NCI-H2196 (cell line): Measurements from ENCODE around the gene EVX2.

Source experiments
- DNase-seq: peaks from one replicate; lab custom pipeline; 2025; ENCODE audit not compliant: unreplicated experiment; lab: John Stamatoyannopoulos, UW

Gene EVX2

DNA sequence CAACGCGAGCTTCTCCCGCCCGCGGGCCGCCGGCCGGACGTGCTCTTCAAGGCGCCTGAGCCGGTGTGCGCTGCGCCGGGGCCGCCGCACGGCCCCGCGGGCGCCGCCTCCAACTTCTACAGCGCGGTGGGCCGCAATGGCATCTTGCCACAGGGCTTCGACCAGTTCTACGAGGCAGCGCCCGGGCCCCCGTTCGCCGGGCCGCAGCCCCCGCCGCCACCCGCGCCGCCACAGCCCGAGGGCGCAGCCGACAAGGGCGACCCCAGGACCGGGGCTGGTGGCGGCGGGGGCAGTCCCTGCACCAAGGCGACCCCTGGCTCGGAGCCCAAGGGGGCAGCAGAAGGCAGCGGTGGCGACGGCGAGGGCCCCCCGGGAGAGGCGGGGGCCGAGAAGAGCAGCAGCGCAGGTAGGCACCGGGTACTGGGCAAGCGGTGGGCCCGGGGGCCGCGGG lies 24.0 kb upstream of the EVX2 start:
- DNase-seq, result no peak

GRCh38 chr2:176106581-176107539 lies 23.1 kb upstream of the EVX2 start, which contains the start of gene HOXD11:
TSS of gene HOXD11 (plus strand) at chr2:176107280. CDS start at chr2:176107356, 76 bp downstream.
- peak; percentile 94 for DNase-seq

- no peak for DNase-seq
Measured at GRCh38 chr2:176105730-176106580, 22.2 kb upstream of the EVX2 start.

DNA sequence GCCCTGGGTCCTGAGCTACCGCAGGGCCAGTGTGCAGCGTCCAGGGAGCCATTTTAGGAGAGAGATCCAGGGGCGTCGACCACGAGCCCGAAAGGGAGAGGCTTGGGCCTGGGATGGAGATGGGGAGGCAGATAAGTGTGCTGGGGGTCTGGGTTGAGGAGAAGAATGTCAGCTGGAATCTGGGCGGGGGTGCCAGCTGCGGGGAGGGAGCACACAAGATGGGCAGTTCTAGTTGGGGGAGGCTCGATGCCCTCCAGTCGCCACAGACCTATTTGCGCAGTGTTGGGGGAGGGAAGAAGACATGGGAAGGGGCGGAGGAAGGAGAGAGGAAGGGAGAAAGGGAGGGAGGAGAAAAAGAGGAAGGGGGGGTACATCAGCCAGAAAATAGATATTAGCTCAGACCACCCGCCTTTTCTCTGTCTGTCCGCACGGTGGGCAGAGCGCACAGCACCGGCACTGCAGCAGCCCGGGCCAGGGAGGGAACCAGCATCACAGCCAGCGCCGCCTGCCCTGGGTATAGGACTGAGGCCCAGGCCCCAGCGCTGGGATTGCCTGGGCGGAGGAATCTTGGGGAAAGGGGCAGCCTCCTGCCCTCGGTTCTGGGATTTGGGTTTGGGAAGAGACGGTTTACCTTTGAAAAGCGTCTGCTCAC lies 21.4 kb upstream of the EVX2 start:
- no peak for DNase-seq

DNA sequence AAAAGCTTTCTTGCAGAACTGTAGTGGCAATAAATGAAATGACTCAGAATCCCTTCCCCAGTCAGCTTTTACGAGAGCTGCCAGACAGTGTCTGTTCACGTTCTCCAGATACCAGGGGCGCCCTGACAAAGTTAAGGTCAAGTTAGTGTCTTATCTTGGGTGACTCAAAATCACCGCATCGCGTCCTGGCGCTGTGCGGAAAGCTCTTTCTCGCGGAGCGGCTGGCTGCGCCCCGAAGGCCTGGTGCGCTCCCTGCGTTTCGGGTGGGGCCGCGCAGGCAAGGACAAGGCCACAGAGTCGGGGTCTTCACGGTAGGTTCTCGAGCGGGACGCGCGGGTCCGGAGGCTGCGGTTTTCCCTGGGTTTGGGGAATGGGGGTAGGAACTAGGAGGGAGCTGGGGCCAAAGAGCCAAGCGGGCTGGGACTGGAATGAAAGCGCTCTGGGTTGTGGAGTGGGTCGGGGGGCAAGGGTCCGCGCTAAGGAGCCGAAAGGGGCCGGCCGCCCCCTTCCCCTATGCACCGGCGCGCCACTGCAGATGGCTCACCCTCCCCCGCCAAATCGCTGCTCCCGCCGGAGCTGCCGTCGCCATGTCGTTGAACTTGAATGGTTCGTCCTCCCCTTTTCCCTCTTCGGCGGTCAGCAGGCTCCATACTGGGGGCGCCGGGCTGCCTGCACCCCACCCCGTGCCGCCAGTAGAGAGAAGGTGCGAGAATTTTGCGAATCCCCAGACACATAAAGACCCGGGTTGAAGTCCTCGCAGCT lies 20.7 kb upstream of the EVX2 start:
- no peak for DNase-seq

- no peak for DNase-seq
Measured at GRCh38 chr2:176103742-176104315, 20.1 kb upstream of the EVX2 start.

DNA sequence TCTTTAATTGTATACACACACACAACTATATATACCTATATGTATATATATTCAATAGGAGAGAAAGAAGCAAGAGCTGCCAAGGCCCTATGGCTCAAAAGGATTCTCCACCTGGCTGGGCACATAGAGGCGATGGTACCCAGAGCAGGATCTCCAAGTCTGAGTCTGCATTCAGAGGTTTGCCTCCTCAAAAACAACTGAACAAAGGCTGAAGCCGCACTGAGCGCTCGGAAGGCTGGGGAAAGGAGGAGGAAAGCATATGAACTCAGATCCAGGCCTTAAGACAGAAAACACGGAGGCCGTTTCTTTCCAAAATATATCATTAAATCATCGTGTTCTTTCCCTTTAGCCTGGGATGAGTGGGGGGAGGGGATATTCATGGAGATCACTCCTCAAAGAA lies 19.4 kb upstream of the EVX2 start:
- DNase-seq, result no peak

GRCh38 chr2:176102309-176102866 lies 18.6 kb upstream of the EVX2 start:
- no peak for DNase-seq

DNA sequence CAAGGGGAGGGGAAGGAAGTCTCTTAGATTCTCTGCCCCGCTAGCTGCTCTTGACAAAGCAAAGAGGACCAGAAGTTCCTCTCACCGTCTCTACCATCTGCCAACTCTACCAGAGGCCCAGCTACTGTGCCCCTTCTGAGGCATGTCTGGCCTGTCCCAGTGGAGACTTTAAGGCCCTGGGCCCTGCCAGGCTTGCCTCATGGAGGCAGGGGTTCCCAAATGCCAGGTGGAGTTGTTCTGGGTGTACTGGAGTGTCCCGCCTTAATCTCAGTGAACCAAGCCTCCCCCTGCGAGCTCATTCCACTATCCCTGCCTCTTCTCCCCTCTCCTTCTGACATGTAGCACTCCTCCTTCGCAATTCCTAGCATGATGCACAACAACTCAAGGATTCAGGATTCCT lies 18.1 kb upstream of the EVX2 start:
- DNase-seq, result no peak

DNA sequence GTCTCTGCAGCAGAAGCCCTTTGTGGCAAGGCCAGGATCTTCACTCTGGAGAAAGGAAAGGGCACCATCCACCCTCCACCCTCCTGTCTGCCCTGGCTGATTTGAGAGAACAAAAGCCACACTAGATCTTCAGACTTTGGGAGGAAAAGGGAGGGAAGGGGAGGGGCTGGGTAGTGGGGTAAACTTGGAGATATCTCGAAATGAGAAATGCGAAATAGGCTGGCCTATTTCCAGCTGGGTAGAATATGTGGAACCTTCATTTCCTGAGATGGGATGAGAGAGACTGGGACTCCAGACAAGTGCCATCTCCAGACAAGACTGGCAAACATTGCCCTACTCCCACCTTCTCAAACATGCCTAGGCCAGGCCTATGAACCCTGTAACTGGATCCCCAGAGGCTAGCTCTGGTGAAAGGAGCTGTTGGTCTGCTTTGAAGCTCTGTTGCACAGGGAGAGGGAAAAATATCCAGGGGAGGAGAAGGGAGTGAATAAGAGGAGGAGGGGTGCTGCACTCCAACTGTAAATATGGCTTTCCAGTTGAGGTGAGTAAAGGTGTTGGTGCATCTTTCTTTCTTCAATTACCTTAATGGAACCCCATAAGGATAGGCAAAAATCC lies 17.6 kb upstream of the EVX2 start:
- DNase-seq, result peak; percentile 58

- no peak for DNase-seq
Measured at GRCh38 chr2:176100547-176101140, 16.9 kb upstream of the EVX2 start.

DNA sequence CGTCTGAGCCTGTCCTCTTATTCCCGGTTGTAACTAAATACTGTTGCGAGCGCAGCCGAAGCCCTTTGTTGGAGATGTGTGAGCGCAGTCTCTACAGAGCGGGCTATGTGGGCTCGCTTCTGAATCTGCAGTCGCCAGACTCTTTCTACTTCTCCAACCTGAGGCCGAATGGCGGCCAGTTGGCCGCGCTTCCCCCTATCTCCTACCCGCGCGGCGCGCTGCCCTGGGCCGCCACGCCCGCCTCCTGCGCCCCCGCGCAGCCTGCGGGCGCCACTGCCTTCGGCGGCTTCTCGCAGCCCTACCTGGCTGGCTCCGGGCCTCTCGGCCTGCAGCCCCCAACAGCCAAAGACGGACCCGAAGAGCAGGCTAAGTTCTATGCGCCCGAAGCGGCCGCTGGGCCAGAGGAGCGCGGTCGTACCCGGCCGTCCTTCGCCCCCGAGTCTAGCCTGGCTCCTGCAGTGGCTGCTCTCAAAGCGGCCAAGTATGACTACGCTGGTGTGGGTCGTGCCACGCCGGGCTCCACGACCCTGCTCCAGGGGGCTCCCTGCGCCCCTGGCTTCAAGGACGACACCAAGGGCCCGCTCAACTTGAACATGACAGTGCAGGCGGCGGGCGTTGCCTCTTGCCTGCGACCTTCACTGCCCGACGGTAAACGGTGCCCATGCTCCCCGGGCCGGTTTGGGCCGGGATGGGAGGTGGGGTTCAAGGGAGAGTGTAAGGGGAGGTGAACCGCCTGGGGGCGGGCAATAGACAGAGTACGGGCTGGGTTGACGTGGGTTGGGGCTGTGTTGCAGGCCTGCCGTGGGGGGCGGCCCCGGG lies 16.2 kb upstream of the EVX2 start, which contains the start of gene HOXD12:
TSS of gene HOXD12 (plus strand) at position 68 of the 819 bp plus-strand sequence. CDS start at position 75, 7 bp downstream.
- DNase-seq, result no peak

- no peak for DNase-seq
Measured at GRCh38 chr2:176099159-176099727, 15.5 kb upstream of the EVX2 start.

GRCh38 chr2:176098366-176099158 lies 14.8 kb upstream of the EVX2 start:
- DNase-seq, result no peak

DNA sequence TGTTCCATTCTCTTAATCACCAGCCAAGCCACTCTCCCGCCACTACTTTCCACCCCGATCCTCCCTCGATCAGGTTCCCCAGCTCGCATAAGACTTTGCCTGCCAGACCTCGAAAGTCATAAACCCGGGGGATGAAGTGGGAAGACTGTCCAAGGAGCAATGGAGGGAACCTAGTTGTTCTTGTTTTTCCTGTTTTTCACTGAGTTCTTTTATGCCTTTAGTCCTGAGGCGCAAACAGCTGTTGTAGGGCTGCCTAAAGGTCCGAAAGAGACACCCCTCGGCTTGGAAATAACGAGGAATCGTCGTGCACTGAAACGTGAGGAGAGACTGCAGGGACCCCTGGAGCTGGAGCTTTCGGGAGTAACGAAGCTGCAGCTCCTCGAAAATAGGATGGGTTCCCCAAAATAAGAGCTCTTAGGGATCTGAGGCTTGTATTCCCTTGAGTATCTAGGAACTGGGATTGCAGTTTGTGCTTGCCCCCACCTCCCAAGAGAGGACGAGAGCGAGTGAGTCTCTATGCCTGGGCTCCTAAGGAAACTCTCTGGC lies 14.1 kb upstream of the EVX2 start:
- no peak for DNase-seq

DNA sequence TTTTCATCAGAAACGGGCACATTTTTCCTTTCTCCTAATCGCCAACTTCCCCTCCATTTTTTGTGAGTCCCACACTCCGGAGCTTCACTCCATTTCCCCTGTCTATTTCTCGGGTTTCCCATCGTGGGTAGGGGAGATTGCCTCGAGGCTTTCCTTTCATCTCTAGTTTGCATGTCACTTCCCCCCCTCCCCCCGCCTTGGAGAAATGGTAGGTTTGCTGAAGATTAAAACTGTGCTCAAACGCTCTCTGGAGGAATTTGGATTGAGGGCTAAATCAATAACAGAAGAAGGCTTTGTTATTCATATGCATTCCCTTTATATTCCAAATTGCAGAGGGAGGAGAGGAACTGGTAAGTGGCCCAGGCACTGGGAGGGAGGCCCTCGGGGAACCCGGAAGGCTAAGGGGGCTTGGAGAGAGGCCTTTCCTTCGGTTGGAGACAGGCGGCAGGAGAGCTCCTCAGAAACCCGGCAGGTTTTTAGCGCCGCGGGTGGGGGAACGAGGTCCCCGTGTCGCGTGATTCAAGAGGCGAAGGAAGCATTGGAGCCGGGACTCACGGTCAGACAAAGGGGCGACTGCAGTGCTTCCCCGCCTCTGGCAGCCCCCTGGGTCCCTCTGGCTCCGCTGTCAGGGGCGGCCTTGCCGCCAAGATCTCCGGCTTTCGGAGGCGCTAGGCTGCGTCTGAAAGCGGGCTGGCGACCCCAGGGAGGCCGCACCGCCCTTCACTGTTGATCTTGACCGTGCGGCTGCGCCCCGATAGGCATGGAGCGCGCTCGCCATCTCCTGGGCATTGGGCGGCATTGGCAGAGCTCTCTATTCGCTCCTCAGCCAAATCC lies 13.4 kb upstream of the EVX2 start:
- DNase-seq, result peak; percentile 90
